Mesothelial cell of epicardium (in vitro differentiated cells): Measurements from ENCODE around the gene MFSD2A. TPM values are rescaled to one million over a fixed set of nuclear protein-coding genes. Genes with fewer than 3 reads are reported as not detected.

Source experiments
- DNase-seq, 2 experiments: peaks; one replicate each; pipeline ENCODE4 v3.0.0; 2021; ENCODE audit warnings: low spot score in 2 of 2; ENCODE audit not compliant: unreplicated experiment in 2 of 2
- H3K27ac Mint-ChIP-seq: 2 replicates; pipeline ENCODE4 v1.8.0; 2021; ENCODE audit warnings: mixed read lengths
- H3K27me3 Mint-ChIP-seq: 2 replicates; pipeline ENCODE4 v1.8.0; 2021; ENCODE audit warnings: low read depth, mixed read lengths
- H3K36me3 Mint-ChIP-seq: 2 replicates; pipeline ENCODE4 v1.8.0; 2021; ENCODE audit warnings: mixed read lengths
- H3K4me1 Mint-ChIP-seq: 2 replicates; pipeline ENCODE4 v1.8.0; 2021; ENCODE audit warnings: mixed read lengths
- H3K4me3 Mint-ChIP-seq: 2 replicates; pipeline ENCODE4 v1.8.0; 2021; ENCODE audit warnings: mild to moderate bottlenecking, moderate library complexity, mixed read lengths
- H3K9me3 Mint-ChIP-seq: 2 replicates; pipeline ENCODE4 v1.8.0; 2021; ENCODE audit warnings: mixed read lengths
- total RNA-seq: library from RNA; stranded (reverse); gene quantifications from 3 replicates; pipeline ENCODE4 v1.2.1, GENCODE V29; 2021
- TF ChIP-seq, protein P1 (sequence below): fragments of 200-600 bp; sonication (generic); IDR thresholded peaks from one replicate; pipeline ENCODE4 v1.5.0; 2021; ENCODE audit warnings: antibody characterized with exemption; ENCODE audit not compliant: unreplicated experiment

The MFSD2A gene
- total RNA-seq, 1 donor from 2014 or later: 6.1 TPM

DNA sequence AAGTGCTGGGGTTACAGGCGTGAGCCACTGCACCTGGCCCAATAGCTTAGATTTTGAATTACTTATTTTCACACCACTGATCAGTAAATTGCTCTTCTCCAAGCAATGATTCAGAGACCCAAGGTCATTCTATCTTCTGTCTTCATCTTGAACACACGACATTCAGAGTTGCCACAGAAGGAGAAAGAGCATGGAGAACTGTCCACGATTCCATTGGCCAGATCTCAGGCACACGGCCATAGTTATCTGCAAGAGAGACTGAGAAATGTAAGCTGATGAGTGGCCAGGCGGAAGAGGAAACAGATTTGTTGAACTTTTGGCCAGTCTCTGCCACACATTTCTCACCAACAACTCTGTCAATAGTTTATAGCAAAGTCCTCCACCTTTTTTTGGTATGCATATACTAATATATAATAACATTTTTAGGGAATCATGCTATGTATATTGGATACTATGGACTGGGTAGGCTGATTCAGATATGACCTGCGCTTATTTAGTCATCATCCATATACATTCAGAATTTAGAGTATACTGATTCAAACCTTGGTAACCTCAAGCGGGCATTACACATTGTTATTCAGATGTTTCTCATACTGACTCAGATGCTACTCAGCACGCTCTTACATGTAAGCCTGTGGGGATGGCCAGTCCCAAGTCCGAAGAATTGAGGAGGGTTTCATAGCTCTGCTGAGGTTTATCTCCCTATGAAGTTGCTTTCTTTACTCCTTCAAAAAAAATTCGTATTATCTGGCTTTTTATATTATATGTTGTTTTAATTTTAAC lies 60.1 kb downstream of the MFSD2A start:
- no peak for DNase-seq
- H3K27me3 Mint-ChIP-seq: peaks cover 6% of the 10 kb centered on the region
- H3K9me3 Mint-ChIP-seq: peaks cover 14% of the 10 kb centered on the region
- no peaks in the 10 kb centered on the region for H3K36me3 Mint-ChIP-seq
- H3K27ac Mint-ChIP-seq: no peak overlapping the region
- no peaks in the 10 kb centered on the region for H3K4me1 Mint-ChIP-seq
- no peak overlapping the region for H3K4me3 Mint-ChIP-seq
- TF ChIP-seq, protein P1, sequence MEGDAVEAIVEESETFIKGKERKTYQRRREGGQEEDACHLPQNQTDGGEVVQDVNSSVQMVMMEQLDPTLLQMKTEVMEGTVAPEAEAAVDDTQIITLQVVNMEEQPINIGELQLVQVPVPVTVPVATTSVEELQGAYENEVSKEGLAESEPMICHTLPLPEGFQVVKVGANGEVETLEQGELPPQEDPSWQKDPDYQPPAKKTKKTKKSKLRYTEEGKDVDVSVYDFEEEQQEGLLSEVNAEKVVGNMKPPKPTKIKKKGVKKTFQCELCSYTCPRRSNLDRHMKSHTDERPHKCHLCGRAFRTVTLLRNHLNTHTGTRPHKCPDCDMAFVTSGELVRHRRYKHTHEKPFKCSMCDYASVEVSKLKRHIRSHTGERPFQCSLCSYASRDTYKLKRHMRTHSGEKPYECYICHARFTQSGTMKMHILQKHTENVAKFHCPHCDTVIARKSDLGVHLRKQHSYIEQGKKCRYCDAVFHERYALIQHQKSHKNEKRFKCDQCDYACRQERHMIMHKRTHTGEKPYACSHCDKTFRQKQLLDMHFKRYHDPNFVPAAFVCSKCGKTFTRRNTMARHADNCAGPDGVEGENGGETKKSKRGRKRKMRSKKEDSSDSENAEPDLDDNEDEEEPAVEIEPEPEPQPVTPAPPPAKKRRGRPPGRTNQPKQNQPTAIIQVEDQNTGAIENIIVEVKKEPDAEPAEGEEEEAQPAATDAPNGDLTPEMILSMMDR: no peak

DNA sequence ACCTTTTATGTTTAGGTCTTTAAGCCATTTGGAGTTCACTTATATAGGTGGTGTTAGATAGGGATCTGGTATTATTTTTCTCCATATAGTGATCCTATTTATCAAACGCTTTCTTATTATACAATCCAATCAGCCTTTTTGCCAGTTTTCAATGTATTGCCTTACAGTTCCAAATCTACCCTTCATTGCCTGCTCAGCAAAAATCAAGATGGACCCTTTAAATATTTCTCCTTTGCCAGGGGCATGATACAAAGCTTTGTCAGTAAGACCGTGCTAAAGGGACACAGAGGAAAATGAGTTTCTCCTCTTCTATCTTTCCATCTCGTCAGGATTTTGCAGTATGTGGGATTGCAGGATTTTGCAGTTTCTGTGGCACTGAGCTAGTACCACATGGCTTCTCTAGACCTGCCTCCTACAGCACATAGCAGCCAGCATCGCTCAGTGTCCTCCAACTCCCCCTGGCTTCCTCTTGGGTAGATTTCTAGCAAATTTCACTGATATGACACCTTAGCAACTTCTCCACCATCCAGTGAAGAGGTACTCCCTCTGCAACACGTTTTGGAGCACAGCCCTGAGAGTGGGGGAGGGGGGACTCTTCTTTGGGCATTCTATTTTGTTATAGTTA lies 63.1 kb downstream of the MFSD2A start:
- no peaks in the 10 kb centered on the region for H3K4me1 Mint-ChIP-seq
- TF ChIP-seq, protein P1: no peak

More for the DNA sequence above, 63.1 kb downstream of the MFSD2A start:
- no peak for DNase-seq
- H3K27ac Mint-ChIP-seq: no peak overlapping the region
- peaks cover 6% of the 10 kb centered on the region for H3K9me3 Mint-ChIP-seq
- H3K4me3 Mint-ChIP-seq: no peak overlapping the region
- no peaks in the 10 kb centered on the region for H3K36me3 Mint-ChIP-seq
- H3K27me3 Mint-ChIP-seq: peaks cover 6% of the 10 kb centered on the region

Other genes starting within 250 kb of the MFSD2A start
- 43.5 to 45.5 TPM (median 45.2 TPM) in 3 replicates for gene PPIE, start 216.3 kb upstream of the MFSD2A start, total RNA-seq
- 0.20 to 0.65 TPM (median 0.22 TPM) in 3 replicates for gene OXCT2, start 183.8 kb upstream of the MFSD2A start, total RNA-seq
- 0.14 to 0.31 TPM (median 0.18 TPM) in 3 replicates for gene BMP8B, start 166.3 kb upstream of the MFSD2A start, total RNA-seq
- gene TRIT1, start 71.6 kb upstream of the MFSD2A start, total RNA-seq: 38.6 to 40.3 TPM (median 39.5 TPM) in 3 replicates
- gene MYCL, start 53.2 kb upstream of the MFSD2A start, total RNA-seq: 25.0 to 27.2 TPM (median 25.5 TPM) in 3 replicates
- 141 to 146 TPM (median 143 TPM) in 3 replicates for gene CAP1, start 85.6 kb downstream of the MFSD2A start, total RNA-seq
- gene PPT1, start 142.1 kb downstream of the MFSD2A start, total RNA-seq: 81.8 to 90.9 TPM (median 85.3 TPM) in 3 replicates
- 33.2 to 33.6 TPM (median 33.3 TPM) in 3 replicates for gene RLF, start 206.2 kb downstream of the MFSD2A start, total RNA-seq